Upper lobe of left lung (tissue), 4 donors: ENCODE data around the gene ZNF853.

Experiments used
- EP300 ChIP-seq, 4 donors: sonication (generic); formaldehyde crosslinking; IDR thresholded peaks; one replicate each; pipeline ENCODE4 v1.5.1; 2017; ENCODE audit warnings: antibody characterized with exemption in 4 of 4, control low read depth in 2 of 4
- TF ChIP-seq, protein P1 (sequence below), 6 experiments: fragments of 450-650 bp in 4 of 6; fragments of 200-600 bp in 2 of 6; sonication (generic) in 2 of 6; IDR thresholded peaks; one replicate each; pipeline ENCODE4 v1.5.1; 2016 to 2019; ENCODE audit warnings: antibody characterized with exemption in 6 of 6

DNA sequence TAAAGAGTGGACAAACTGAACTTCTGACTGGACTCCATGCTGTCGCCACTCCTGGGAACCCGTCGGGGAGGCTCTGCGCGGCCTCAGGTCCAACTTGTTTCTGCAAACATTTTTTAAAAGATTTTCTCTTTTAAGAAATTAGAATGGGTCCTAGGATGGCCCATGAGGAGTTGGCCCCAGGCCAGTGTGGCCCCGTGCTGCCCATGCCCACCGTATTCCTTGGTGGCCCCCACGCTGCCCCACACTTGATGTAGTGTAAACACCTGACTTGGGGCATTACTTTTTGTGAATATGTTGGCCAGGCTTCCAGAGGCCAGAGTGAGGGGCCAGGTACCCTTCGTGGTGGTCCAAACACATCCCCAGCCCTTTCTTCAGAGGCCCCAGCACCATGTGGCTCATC, 41.0 kb downstream of the ZNF853 start:
- TF ChIP-seq EP300 (IDR thresholded peaks at IDR 0.05): no peak
- TF ChIP-seq, protein P1, sequence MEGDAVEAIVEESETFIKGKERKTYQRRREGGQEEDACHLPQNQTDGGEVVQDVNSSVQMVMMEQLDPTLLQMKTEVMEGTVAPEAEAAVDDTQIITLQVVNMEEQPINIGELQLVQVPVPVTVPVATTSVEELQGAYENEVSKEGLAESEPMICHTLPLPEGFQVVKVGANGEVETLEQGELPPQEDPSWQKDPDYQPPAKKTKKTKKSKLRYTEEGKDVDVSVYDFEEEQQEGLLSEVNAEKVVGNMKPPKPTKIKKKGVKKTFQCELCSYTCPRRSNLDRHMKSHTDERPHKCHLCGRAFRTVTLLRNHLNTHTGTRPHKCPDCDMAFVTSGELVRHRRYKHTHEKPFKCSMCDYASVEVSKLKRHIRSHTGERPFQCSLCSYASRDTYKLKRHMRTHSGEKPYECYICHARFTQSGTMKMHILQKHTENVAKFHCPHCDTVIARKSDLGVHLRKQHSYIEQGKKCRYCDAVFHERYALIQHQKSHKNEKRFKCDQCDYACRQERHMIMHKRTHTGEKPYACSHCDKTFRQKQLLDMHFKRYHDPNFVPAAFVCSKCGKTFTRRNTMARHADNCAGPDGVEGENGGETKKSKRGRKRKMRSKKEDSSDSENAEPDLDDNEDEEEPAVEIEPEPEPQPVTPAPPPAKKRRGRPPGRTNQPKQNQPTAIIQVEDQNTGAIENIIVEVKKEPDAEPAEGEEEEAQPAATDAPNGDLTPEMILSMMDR (IDR thresholded peaks at IDR 0.05): no peak
